ENCODE data around the gene CCDC70. TPM values are rescaled to one million over a fixed set of nuclear protein-coding genes. Genes with fewer than 3 reads are reported as not detected.
"Not testable (repeated sequence)": the region's sequence is repeated elsewhere in the genome, so short reads cannot be mapped to it uniquely, and the experiment has no call there.

The CCDC70 gene
- total RNA-seq, 1 experiment from 2014 or later, result not detected

DNA sequence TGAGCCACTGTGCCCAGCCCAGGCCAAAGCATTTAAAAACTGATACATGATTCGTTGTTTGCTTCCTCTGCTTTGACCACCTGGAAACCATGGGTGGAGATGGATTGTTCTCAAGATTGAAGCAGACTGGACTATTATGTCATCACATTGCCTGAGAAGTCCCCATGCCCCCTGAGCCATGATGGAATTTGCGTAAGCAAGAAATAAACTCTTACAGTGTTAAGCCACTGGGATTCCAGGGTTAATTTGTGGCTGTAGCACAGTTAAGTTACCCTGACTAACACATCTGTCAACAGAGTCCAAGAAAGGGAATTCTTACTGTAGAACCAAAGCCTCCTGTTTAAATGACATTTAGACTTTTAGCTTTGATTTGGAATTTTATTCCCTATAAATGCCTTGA is 38.4 kb upstream of the CCDC70 start:
- ChIA-PET POLR2A (ENCODE audit: low non-redundant PET) (no interaction called here), CTCF (no interaction called here)
- Histone ChIP-seq H3K27me3 (replicated peaks; ENCODE audit: insufficient read depth, low read depth, low read length, poor library complexity) (no peaks in the 10 kb centered on the region), H3K9me3 (ENCODE audit: low read depth, low read length, poor library complexity, severe bottlenecking) (no peaks in the 10 kb centered on the region), H3K27ac (ENCODE audit: low read depth, low read length, poor library complexity, severe bottlenecking) (no peak overlapping the region), H3K4me3 (ENCODE audit: low read depth, low read length, poor library complexity, severe bottlenecking) (no peak overlapping the region), H3K4me1 (ENCODE audit: insufficient read depth, low read length, poor library complexity, severe bottlenecking) (peaks cover 5% of the 10 kb centered on the region), H3K36me3 (ENCODE audit: insufficient read depth, low read length, poor library complexity, severe bottlenecking) (no peaks in the 10 kb centered on the region)
- no peak for TF ChIP-seq EZH2 (IDR thresholded peaks at IDR 0.05; ENCODE audit: borderline replicate concordance, low read depth, low read length, poor library complexity, severe bottlenecking)
- TF ChIP-seq, protein P1, sequence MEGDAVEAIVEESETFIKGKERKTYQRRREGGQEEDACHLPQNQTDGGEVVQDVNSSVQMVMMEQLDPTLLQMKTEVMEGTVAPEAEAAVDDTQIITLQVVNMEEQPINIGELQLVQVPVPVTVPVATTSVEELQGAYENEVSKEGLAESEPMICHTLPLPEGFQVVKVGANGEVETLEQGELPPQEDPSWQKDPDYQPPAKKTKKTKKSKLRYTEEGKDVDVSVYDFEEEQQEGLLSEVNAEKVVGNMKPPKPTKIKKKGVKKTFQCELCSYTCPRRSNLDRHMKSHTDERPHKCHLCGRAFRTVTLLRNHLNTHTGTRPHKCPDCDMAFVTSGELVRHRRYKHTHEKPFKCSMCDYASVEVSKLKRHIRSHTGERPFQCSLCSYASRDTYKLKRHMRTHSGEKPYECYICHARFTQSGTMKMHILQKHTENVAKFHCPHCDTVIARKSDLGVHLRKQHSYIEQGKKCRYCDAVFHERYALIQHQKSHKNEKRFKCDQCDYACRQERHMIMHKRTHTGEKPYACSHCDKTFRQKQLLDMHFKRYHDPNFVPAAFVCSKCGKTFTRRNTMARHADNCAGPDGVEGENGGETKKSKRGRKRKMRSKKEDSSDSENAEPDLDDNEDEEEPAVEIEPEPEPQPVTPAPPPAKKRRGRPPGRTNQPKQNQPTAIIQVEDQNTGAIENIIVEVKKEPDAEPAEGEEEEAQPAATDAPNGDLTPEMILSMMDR (conservative IDR thresholded peaks at IDR 0.05; ENCODE audit: low read depth, low read length), result no peak
- intact Hi-C loops (cut with micrococcal nuclease; ENCODE audit: unreplicated experiment), result no loop called here
- no TSS peak for BruUV-seq (replicated peaks)
- no peak for DNase-seq (ENCODE audit: low spot score)

DNA sequence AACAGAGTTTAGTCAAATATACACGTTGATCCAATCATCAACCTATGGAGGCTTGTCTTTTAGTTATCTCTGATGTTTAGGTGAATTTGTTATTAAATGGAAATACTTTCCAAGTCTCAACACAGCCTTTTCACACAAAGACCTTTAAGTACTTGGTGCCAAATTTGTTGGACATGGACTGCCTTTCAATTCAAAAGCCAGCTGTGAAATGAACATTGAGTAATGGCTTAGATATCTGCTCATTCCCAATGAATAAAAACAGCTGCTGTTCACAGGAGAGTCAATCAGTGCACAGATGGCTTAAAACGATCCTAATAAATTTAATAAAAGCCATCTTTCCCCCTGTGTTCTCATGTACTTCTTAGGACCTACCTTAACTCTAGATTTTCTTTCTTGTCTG is 37.9 kb upstream of the CCDC70 start:
- Histone ChIP-seq H3K9me3 (ENCODE audit: low read depth, low read length, poor library complexity, severe bottlenecking) (no peaks in the 10 kb centered on the region), H3K27ac (ENCODE audit: low read depth, low read length, poor library complexity, severe bottlenecking) (no peak overlapping the region), H3K27me3 (replicated peaks; ENCODE audit: insufficient read depth, low read depth, low read length, poor library complexity) (no peaks in the 10 kb centered on the region), H3K4me1 (ENCODE audit: insufficient read depth, low read length, poor library complexity, severe bottlenecking) (peaks cover 5% of the 10 kb centered on the region), H3K36me3 (ENCODE audit: insufficient read depth, low read length, poor library complexity, severe bottlenecking) (no peaks in the 10 kb centered on the region), H3K4me3 (ENCODE audit: low read depth, low read length, poor library complexity, severe bottlenecking) (no peak overlapping the region)
- ChIA-PET CTCF (no interaction called here), POLR2A (ENCODE audit: low non-redundant PET) (no interaction called here)
- intact Hi-C loops (cut with micrococcal nuclease; ENCODE audit: unreplicated experiment), result no loop called here
- BruUV-seq (replicated peaks), result no TSS peak
- DNase-seq (ENCODE audit: low spot score), result no peak
- TF ChIP-seq EZH2 (IDR thresholded peaks at IDR 0.05; ENCODE audit: borderline replicate concordance, low read depth, low read length, poor library complexity, severe bottlenecking), result no peak
- TF ChIP-seq, protein P1 (conservative IDR thresholded peaks at IDR 0.05; ENCODE audit: low read depth, low read length), result no peak

DNA sequence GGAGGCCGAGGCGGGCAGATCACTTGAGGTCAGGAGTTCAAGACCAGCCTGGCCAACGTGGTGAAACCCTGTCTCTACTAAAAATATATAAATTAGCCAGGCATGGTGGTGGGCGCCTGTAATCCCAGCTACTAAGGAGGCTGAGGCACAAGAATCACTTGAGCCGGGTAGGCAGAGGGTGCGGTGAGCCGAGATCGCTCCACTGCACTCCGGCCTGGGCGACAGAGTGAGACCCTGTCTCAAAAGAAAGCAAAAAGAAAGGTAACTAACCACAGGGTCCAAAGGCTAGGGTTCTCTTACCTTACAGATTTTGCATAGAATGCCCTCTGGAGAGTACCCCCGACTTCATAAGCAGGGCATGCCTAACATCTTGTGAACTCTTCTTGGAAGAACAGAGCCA is 37.1 kb upstream of the CCDC70 start:
- CTCF ChIA-PET, result interaction anchor here (0.7 kb wide), 1 partner anchor 10 kb away, joined by 4 read pairs; no protein-coding TSS in a partner anchor
- H3K36me3 ChIP-seq (ENCODE audit: insufficient read depth, low read length, poor library complexity, severe bottlenecking); H3K9me3 ChIP-seq (ENCODE audit: low read depth, low read length, poor library complexity, severe bottlenecking); H3K4me1 ChIP-seq (ENCODE audit: insufficient read depth, low read length, poor library complexity, severe bottlenecking); H3K4me3 ChIP-seq (ENCODE audit: low read depth, low read length, poor library complexity, severe bottlenecking); DNase-seq (ENCODE audit: low spot score); H3K27ac ChIP-seq (ENCODE audit: low read depth, low read length, poor library complexity, severe bottlenecking); BruUV-seq (replicated peaks); H3K27me3 ChIP-seq (replicated peaks; ENCODE audit: insufficient read depth, low read depth, low read length, poor library complexity); intact Hi-C loops (cut with micrococcal nuclease; ENCODE audit: unreplicated experiment); POLR2A ChIA-PET (ENCODE audit: low non-redundant PET): not testable (repeated sequence)

DNA sequence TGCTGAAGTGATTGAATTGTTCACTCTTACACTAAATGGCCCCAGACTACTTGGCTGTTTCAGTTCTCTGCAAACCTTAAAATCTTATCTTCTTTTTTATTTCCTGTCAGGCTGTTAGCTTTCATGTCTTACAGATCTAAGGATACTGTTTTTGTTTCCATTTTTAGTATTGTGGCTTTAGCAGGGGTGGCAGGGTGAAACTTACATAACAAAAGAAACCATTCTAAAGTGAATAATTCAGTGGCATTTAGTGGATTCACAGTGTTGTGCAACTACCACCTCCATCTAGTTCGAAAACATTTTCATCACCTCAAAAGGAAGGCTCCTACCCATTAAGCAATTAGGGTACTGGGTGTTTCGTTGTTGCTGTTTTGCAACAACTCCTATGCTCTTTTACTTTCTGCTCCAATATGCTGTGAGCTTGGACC is 36.6 kb upstream of the CCDC70 start:
- BruUV-seq (replicated peaks), result no TSS peak
- ChIA-PET CTCF (interaction anchor here (0.7 to 1.0 kb wide), 2 partner anchors 9 to 380 kb away, joined by 3 to 4 read pairs; no protein-coding TSS in a partner anchor), POLR2A (ENCODE audit: low non-redundant PET) (interaction anchor here (0.6 kb wide), 1 partner anchor 38 kb away, joined by 3 read pairs; no protein-coding TSS in a partner anchor)
- peaks cover 3% of the 10 kb centered on the region for H3K4me1 ChIP-seq (ENCODE audit: insufficient read depth, low read length, poor library complexity, severe bottlenecking)
- no peak for DNase-seq (ENCODE audit: low spot score)
- intact Hi-C loops (cut with micrococcal nuclease; ENCODE audit: unreplicated experiment), result no loop called here
- no peaks in the 10 kb centered on the region for H3K27me3 ChIP-seq (replicated peaks; ENCODE audit: insufficient read depth, low read depth, low read length, poor library complexity)
- H3K27ac ChIP-seq (ENCODE audit: low read depth, low read length, poor library complexity, severe bottlenecking), result no peak overlapping the region
- H3K4me3 ChIP-seq (ENCODE audit: low read depth, low read length, poor library complexity, severe bottlenecking), result no peak overlapping the region
- H3K36me3 ChIP-seq (ENCODE audit: insufficient read depth, low read length, poor library complexity, severe bottlenecking), result no peaks in the 10 kb centered on the region
- no peaks in the 10 kb centered on the region for H3K9me3 ChIP-seq (ENCODE audit: low read depth, low read length, poor library complexity, severe bottlenecking)
- TF ChIP-seq, protein P1 (conservative IDR thresholded peaks at IDR 0.05; ENCODE audit: low read depth, low read length), result no peak
- no peak for TF ChIP-seq EZH2 (IDR thresholded peaks at IDR 0.05; ENCODE audit: borderline replicate concordance, low read depth, low read length, poor library complexity, severe bottlenecking)
